ENCODE data around the gene NT5C2. TPM values are rescaled to one million over a fixed set of nuclear protein-coding genes. Genes with fewer than 3 reads are reported as not detected.
A peak's percentile ranks its signal among the peaks of the same experiment; 100 is the strongest.
"Not testable (repeated sequence)": the region's sequence is repeated elsewhere in the genome, so short reads cannot be mapped to it uniquely, and the experiment has no call there.

Gene NT5C2
- total RNA-seq, 1 donor from 2014 or later: 105 TPM

DNA sequence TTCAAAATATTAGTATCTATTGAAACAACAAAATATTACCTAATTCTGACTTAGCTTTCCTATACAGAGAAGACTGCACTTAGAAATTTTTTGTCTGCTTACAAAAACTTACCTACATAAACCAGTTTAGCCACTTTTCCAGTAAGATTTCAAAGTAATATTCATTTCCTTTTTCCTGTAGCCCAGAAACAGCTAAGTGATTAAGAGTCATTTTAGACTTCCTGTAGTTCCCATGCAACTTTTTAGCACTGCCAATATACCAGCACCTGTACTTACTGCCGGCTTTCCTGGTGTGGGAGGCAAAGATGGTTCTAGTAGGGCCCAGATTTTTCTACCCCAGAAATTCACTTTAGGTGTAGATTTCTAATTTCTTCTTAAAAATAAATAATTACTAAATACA is 21.8 kb downstream of the NT5C2 start:
- no peak for FAIRE-seq
- peaks cover 8% of the 10 kb centered on the region for H3K36me3 ChIP-seq (ENCODE audit: control insufficient read depth, insufficient read depth, low read length)
- H3K4me3 ChIP-seq (ENCODE audit: low read depth, low read length): no peak overlapping the region

GRCh38 chr10:103168438-103168837 is 24.6 kb downstream of the NT5C2 start:
- no peak overlapping the region for H3K4me3 ChIP-seq (ENCODE audit: low read depth, low read length)
- H3K36me3 ChIP-seq (ENCODE audit: control insufficient read depth, insufficient read depth, low read length): no peaks in the 10 kb centered on the region
- TF ChIP-seq, protein P1, sequence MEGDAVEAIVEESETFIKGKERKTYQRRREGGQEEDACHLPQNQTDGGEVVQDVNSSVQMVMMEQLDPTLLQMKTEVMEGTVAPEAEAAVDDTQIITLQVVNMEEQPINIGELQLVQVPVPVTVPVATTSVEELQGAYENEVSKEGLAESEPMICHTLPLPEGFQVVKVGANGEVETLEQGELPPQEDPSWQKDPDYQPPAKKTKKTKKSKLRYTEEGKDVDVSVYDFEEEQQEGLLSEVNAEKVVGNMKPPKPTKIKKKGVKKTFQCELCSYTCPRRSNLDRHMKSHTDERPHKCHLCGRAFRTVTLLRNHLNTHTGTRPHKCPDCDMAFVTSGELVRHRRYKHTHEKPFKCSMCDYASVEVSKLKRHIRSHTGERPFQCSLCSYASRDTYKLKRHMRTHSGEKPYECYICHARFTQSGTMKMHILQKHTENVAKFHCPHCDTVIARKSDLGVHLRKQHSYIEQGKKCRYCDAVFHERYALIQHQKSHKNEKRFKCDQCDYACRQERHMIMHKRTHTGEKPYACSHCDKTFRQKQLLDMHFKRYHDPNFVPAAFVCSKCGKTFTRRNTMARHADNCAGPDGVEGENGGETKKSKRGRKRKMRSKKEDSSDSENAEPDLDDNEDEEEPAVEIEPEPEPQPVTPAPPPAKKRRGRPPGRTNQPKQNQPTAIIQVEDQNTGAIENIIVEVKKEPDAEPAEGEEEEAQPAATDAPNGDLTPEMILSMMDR (IDR thresholded peaks at IDR 0.05; ENCODE audit: insufficient read depth, low read length, severe bottlenecking): no peak
- DNase-seq (ENCODE audit: low read depth) (peak; percentile 91), FAIRE-seq (no peak)
- no peaks in the 10 kb centered on the region for H3K27me3 ChIP-seq (ENCODE audit: control insufficient read depth, insufficient read depth, low read length)

More for the DNA sequence above, 21.8 kb downstream of the NT5C2 start:
- peak; percentile 83 for DNase-seq (ENCODE audit: low read depth)
- TF ChIP-seq, protein P1 (IDR thresholded peaks at IDR 0.05; ENCODE audit: insufficient read depth, low read length, severe bottlenecking): no peak
- H3K27me3 ChIP-seq (ENCODE audit: control insufficient read depth, insufficient read depth, low read length): no peaks in the 10 kb centered on the region

GRCh38 chr10:103167554-103167953 is 25.5 kb downstream of the NT5C2 start:
- not testable (repeated sequence) for H3K27me3 ChIP-seq (ENCODE audit: control insufficient read depth, insufficient read depth, low read length); H3K4me3 ChIP-seq (ENCODE audit: low read depth, low read length); DNase-seq (ENCODE audit: low read depth); FAIRE-seq; H3K36me3 ChIP-seq (ENCODE audit: control insufficient read depth, insufficient read depth, low read length)

GRCh38 chr10:103166523-103166922 is 26.5 kb downstream of the NT5C2 start:
- DNase-seq (ENCODE audit: low read depth): no peak
- TF ChIP-seq, protein P1 (IDR thresholded peaks at IDR 0.05; ENCODE audit: insufficient read depth, low read length, severe bottlenecking): no peak
- FAIRE-seq: no peak
- Histone ChIP-seq H3K4me3 (ENCODE audit: low read depth, low read length) (no peak overlapping the region), H3K27me3 (ENCODE audit: control insufficient read depth, insufficient read depth, low read length) (no peaks in the 10 kb centered on the region), H3K36me3 (ENCODE audit: control insufficient read depth, insufficient read depth, low read length) (no peaks in the 10 kb centered on the region)

- H3K27me3 ChIP-seq (ENCODE audit: control insufficient read depth, insufficient read depth, low read length); H3K36me3 ChIP-seq (ENCODE audit: control insufficient read depth, insufficient read depth, low read length); DNase-seq (ENCODE audit: low read depth); FAIRE-seq; H3K4me3 ChIP-seq (ENCODE audit: low read depth, low read length): not testable (repeated sequence)
These were observed 29.2 kb downstream of the NT5C2 start for GRCh38 chr10:103163766-103164403.

GRCh38 chr10:103157246-103157645 is 35.8 kb downstream of the NT5C2 start:
- no peak for DNase-seq (ENCODE audit: low read depth)
- TF ChIP-seq, protein P1 (IDR thresholded peaks at IDR 0.05; ENCODE audit: insufficient read depth, low read length, severe bottlenecking): no peak
- Histone ChIP-seq H3K36me3 (ENCODE audit: control insufficient read depth, insufficient read depth, low read length) (peaks cover 1% of the 10 kb centered on the region), H3K4me3 (ENCODE audit: low read depth, low read length) (no peak overlapping the region), H3K27me3 (ENCODE audit: control insufficient read depth, insufficient read depth, low read length) (no peaks in the 10 kb centered on the region)
- no peak for FAIRE-seq

- no peaks in the 10 kb centered on the region for H3K27me3 ChIP-seq (ENCODE audit: control insufficient read depth, insufficient read depth, low read length)
- H3K36me3 ChIP-seq (ENCODE audit: control insufficient read depth, insufficient read depth, low read length): no peaks in the 10 kb centered on the region
- DNase-seq (ENCODE audit: low read depth) (no peak), FAIRE-seq (no peak)
- no peak overlapping the region for H3K4me3 ChIP-seq (ENCODE audit: low read depth, low read length)
- TF ChIP-seq, protein P1 (IDR thresholded peaks at IDR 0.05; ENCODE audit: insufficient read depth, low read length, severe bottlenecking): no peak
These were observed 37.5 kb downstream of the NT5C2 start for GRCh38 chr10:103155471-103156085.
